ENCODE measurements around the gene GRAP2. TPM values are rescaled to one million over a fixed set of nuclear protein-coding genes. Genes with fewer than 3 reads are reported as not detected.

The GRAP2 gene
- total RNA-seq, 3 donors from 2014 or later, result 3.4 to 5.5 (median 4.2) TPM

DNA sequence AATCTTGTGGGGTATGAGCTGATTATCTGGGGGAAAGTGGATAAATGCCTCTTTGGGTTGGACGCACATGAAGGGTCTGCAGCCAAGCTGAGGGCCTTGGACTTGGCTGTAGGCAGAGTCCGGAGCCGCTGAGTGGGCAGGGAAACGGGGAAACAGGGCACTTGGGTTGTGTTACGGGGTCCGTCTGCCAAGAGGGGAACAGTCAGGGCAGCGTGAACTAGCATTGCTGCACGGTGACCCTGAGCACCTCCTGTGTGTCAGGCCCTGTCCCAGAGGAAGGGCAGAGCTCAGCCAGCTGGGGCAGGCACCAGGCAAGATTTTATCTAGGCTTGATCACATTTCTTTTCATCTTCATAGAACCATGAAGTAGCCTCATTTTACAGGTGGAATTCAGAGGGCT lies 105.8 kb downstream of the GRAP2 start:
- DNase-seq (peak in 1 of 3 donors; percentile 31), ATAC-seq (no peak)
- H3K4me1 ChIP-seq (ENCODE audit: low read depth), result peaks cover 8% of the 10 kb centered on the region
- no peak for TF ChIP-seq CTCF (IDR thresholded peaks at IDR 0.05)
- H3K9me3 ChIP-seq, result no peaks in the 10 kb centered on the region
- intact Hi-C loops (cut with DNase I, micrococcal nuclease), result no loop called here
- H3K36me3 ChIP-seq (ENCODE audit: low read depth), result no peaks in the 10 kb centered on the region
- H3K4me3 ChIP-seq, result no peak overlapping the region

DNA sequence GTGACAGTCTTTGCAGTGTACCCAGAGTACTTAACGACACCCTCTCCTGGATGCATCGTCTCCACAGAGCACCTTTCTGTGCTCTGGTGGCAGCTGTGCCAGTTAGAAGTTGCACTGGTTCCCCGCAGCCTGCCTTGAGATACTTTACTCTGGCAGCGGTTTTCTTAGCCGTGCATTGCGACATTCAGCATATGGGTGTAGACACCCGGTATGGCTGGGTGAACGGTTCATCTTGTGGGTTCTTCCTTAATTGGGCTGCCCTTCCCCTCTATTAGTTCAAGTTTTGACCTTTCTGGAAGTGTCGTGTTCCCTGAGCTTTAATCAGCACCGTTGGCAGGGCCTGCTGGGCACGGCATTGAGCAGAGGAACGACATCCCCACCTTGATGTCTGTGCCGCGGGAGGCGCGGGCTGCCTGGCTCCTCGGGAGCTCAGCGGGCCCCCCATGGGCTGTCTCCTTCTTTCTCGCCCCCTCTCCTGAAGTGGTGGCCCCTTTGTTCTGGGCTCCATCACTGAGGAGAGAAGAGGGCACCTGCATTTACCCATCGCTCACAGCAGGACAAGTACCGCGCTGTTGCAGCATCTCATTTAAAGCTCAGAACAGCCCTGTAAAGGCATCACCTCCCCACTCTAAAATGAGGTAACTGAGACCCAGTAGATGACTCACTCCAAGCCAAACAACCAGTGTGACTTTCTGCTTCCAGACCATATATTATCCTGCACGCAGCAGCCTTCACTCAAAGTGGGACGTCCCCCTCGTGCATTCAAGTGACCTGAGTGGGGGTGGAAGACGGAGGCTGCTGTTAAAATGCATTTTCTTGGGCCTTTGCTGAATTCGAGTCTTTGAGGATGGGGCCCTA lies 107.2 kb downstream of the GRAP2 start:
- ATAC-seq (peak; percentile 4), DNase-seq (no peak)
- no peaks in the 10 kb centered on the region for H3K9me3 ChIP-seq
- H3K4me1 ChIP-seq (ENCODE audit: low read depth), result peaks cover 8% of the 10 kb centered on the region
- H3K36me3 ChIP-seq (ENCODE audit: low read depth), result no peaks in the 10 kb centered on the region
- H3K4me3 ChIP-seq, result no peak overlapping the region
- intact Hi-C loops (cut with DNase I, micrococcal nuclease), result no loop called here
- TF ChIP-seq CTCF (IDR thresholded peaks at IDR 0.05), result no peak

DNA sequence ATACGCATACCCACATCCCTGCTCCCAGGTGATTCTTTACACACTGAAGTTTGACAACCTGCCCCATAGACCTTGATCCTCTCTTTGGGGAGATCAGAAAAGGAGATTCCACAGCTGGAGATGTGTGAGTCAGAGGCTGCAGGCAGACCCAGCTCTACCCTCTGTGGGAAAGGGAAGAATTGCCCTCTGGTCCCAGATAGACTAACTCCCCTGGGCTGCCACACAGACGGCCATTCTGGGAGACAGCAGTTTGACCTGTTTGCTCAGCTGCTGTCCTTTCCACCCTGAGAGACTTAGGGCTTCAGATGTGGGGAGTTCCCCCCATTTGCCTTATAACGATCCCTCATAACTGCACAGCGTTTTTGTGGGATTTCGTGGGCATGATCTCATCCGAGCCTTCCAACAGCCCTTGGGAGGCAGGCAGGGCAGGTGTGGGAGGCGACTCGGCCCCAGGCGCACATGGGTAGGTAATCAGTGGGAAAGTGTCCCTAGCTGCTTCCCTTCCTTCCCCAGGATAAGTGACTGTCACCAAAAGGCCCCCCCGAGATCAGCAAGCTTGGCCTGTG lies 107.9 kb downstream of the GRAP2 start:
- Histone ChIP-seq H3K4me1 (ENCODE audit: low read depth) (peaks cover 8% of the 10 kb centered on the region), H3K9me3 (no peaks in the 10 kb centered on the region), H3K4me3 (no peak overlapping the region), H3K36me3 (ENCODE audit: low read depth) (no peaks in the 10 kb centered on the region)
- no peak for TF ChIP-seq CTCF (IDR thresholded peaks at IDR 0.05)
- DNase-seq (no peak), ATAC-seq (peak; percentile 34)
- intact Hi-C loops (cut with DNase I, micrococcal nuclease), result no loop called here

- no peaks in the 10 kb centered on the region for H3K9me3 ChIP-seq
- intact Hi-C loops (cut with DNase I, micrococcal nuclease), result no loop called here
- no peaks in the 10 kb centered on the region for H3K36me3 ChIP-seq (ENCODE audit: low read depth)
- H3K4me1 ChIP-seq (ENCODE audit: low read depth), result peaks cover 11% of the 10 kb centered on the region
- H3K4me3 ChIP-seq, result no peak overlapping the region
- ATAC-seq (peak; percentile 78), DNase-seq (peak in 2 of 3 donors; percentile 40 to 52)
- no peak for TF ChIP-seq CTCF (IDR thresholded peaks at IDR 0.05)
These were observed 108.4 kb downstream of the GRAP2 start for GRCh38 chr22:40009292-40009774.

- ATAC-seq (no peak), DNase-seq (no peak)
- TF ChIP-seq CTCF (IDR thresholded peaks at IDR 0.05), result no peak
- Histone ChIP-seq H3K4me3 (no peak overlapping the region), H3K36me3 (ENCODE audit: low read depth) (no peaks in the 10 kb centered on the region), H3K9me3 (no peaks in the 10 kb centered on the region), H3K4me1 (ENCODE audit: low read depth) (peaks cover 17% of the 10 kb centered on the region)
- intact Hi-C loops (cut with DNase I, micrococcal nuclease), result no loop called here
These were observed 109.2 kb downstream of the GRAP2 start for GRCh38 chr22:40009951-40010671.

Measured in mucosa of descending colon (tissue), 3 donors.